ENCODE data around the gene C1QTNF3.

Gene C1QTNF3

DNA sequence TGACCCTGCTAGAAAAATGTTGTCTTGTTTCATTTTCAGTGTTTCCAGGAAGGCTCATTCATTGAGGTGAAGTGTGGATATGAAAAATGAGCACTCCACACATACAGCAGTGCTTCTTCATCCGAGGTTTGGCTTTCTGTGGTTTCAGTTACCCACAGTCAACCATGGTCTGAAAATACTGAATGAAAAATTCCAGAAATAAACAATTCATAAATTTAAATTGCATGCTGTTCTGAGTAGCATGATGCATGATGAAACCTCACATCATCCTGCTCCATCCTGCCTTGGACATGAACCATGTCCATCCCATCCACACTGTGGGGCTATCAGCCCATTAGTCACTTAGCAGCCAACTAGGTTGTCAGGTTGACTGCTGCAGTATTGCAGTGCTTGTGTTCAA, 48.2 kb downstream of the C1QTNF3 start:
- DNase-seq = no peak

DNA sequence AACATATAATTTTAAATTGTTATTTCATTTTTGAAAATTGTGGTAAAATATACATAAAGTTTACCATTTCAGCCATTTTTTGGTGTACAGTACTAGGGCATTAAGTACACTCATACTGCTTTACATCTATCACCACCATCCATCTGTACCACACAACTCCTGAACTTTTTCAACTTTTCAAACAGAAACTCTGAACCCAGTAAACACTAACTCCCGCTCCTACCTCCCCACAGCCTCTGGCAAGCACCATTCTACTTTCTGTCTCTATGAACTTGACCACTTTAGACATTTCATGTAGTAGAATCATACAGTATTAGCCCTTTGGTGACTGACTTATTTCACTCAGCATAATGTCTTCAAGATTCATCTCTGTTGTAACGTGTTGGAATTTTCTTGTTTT, 50.1 kb downstream of the C1QTNF3 start:
- DNase-seq = no peak

DNA sequence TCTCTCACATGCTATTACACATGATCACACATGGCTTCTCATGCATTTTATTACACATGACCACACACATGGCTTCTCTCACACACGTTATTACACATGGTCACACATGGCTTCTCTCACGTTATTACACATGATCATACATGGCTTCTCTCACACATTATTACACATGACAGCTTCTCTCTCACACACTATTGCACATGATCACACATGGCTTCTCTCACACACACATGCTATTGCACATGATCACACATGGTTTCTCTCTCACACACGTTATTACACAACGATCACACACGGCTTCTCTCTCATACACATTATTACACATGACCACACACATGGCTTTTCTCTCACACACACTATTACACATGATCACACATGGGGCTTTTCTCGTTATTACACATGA, 57.6 kb downstream of the C1QTNF3 start:
- DNase-seq = no peak

DNA sequence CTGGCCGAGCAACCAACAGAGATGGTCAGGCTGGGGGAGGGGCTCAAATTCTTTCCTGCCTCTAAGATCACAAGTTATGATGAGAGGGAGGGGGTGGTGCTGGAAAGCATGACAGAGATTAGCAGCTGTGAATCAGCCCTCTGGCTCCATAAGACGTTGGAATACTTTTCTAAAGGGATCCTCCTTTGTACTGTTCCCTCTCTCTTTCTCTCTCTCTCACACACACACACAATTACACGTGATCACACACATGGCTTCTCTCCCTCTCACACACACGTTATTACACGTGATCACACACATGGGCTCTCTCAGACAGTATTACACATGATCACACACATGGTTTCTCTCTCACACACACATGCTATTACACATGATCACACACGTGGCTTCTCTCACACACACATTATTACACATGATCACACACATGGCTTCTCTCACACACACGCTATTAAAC, 58.3 kb downstream of the C1QTNF3 start, which contains the start of gene SLC45A2:
Gene SLC45A2, minus strand, starts transcription at position 23 of the 454 bp plus-strand sequence. CDS start 110 bp downstream, outside the sequence.
- DNase-seq = no peak

DNA sequence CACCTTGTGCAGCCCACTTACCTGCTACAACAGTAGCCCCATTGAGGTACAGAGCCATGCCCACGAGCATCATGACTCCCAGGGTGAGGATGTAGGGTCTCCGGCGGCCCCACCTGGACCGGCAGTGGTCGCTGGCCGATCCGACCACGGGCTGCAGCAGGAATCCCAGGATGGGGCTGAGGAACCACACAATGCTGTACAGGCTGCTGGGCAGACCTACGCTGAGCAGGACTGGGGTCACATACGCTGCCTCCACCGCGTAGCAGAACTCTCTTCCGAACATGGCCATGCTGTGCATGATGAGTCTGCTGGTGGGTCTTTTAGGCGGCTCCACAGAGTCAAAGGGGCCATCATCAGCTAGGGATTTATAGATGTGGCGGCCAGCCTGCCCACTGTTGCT, 58.8 kb downstream of the C1QTNF3 start:
- DNase-seq = no peak

DNA sequence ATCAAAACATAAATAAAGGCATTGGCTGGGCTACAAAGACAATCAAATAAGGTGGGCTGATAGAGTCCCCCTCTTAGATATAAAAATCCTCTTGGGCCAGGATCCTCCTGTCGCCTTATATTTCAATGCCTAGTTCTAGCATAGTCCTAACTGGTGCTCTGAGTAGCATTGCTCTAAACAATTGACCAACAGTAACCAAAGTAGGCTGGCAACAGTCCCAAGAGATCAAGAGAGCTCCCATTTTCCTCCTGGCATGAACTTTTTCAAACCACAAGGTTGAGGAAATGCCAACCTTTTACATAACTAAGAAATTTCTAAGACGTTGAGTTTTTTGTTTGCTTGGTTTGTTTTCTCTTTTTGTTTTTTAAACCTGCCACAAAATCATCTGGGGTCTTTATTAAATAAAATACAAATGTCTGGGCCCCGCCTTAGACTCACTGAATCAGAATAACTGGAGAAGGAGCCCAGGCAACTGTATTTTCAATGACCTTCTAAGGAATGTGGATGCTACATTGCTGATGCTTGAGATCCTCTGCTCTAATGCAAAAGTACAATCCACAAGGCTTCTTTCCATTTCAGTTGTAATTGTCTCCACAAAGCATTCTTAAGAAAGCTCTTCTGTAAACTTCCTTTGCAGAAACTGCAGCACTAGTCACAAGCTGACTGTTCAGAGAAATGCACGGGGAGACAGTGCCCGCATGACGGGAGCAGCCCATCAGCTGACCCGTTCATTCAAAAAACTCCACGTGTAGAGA, 61.4 kb downstream of the C1QTNF3 start:
- DNase-seq = no peak

DNA sequence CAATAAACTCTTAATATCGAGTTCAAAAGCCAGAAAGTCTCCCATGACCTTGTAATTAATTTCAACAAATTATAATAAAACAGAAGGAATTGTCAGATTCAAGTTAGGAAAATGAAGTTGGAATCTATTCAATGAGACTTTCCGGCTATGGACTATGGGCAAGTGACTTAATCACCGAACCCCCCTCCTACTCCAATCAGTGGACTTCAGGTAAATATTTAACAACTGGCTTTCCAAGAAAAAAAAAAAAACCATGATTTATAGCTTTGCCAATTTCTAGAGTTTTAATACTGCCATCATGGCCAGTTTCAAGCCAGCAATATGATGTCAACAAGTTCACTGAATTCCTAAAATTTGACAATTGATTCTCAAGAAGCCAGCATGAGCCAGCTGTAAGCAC, 63.0 kb downstream of the C1QTNF3 start:
- DNase-seq = no peak

DNA sequence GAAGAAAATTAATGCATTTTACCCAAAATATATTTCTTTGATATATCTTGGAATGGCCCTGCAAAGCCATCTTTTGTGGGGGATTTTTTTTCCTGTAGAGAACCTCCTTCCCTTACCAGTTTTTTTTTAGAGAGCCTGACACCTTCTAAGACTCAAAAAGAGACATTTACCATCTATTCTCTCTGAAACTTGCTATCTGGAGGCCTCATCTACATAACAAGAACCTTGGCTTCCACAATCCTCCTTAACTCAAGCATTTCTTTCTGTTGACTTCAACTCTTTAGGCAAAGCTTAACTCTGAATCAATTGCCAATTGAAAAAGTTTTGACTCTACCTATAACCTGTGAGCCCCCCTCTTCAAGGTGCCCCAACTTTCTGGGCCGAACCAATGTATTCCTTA, 64.7 kb downstream of the C1QTNF3 start:
- DNase-seq = no peak

DNA sequence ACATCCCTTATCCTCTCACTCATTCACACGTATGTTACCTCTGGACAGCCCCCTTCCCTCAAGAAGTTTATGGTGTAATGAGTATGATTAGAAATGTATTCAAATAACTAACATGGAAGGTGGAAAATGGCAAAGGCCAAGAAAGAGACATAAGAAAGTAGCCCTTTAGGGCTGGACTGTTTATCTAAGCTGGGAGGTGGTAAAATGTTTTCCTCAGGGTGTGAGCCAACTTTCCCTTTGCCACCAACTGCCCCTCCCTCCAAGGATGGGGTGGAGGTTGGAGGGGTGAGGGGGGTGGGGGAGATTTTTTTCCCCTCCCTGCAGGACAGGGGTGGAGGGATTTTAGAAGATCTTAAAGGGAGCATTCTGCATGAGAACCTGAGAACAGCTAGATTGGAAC, 66.7 kb downstream of the C1QTNF3 start:
- no peak for DNase-seq

DNA sequence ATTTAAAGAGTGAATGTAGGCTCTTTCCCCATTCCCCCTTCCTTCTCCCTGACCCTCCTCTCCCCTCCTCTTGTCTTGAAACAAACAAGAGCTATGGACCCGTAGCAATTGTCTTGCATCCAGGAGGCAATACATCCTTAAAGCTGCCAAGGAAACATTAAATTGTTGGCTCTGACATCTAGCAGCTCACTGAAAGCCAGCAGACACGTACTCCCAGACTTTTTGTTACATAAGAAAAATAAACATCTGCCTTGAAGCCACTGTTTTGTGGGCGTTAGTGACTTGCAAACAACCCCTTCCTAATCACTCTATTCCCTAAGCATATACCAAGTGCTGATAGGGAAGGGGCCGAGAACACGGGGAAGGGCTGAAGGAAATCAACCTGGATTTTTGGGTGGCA, 67.2 kb downstream of the C1QTNF3 start:
- DNase-seq = no peak

DNA sequence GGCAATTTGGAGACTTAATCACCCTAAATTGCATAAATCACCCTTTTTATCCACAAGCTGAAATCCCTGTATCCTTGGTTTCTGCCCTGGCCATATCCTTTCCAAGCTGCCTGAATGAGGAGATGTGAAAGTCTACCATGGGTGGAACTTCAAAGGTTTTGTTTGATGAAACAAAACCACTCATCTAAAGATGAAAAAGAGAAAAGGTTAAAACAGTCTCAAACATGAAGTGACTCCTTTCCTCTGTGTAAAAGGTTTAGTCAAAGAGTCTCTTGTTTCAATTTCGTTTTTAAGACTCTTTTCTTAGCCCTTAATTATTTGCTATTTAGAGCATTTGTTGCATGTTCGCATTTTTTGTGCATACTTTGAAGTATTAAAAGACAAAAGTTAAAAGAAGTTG, 69.7 kb downstream of the C1QTNF3 start:
- no peak for DNase-seq

DNA sequence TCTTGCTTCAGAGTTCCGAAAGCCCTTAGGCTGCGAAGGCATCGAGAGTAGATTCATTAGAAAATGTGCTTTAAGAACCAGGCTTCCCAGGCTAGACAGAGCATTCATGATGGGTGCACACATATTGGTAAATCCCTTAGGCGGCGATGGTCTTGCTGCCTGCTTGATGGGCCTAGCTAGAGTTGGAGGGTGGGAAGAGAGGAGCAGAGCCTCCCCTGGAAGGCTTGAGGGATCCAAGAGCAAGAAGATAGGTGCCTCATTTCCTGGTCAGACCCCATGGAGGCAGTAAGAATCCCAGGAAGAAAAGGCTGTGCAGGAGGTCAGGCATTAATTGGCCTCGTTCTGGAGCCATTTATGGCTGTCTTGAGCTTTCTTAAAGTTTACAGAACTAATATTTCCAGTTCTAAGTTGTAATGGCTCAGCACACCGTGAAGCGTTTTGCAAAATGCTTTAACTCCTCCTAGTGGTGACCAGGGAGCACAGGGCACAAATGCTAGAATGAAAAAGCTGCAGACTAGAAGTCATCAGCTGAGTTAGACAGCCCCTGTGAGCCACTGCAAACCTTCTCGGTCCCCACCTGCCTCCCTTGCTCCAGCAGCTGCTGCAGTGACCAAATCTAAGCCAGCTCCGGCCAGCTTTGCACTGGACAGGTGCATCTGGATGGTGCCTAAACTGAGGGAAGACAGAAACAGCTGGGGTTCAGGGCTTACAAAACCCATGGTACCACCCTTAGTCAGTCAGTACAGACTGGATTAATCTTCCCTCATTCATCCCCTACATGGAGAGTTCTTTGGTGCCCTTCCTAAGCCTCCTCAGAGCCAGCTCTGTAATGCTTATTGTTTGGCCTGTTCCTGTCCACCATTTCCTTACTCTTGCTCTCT, 73.2 kb downstream of the C1QTNF3 start:
- peak; percentile 67 for DNase-seq

DNA sequence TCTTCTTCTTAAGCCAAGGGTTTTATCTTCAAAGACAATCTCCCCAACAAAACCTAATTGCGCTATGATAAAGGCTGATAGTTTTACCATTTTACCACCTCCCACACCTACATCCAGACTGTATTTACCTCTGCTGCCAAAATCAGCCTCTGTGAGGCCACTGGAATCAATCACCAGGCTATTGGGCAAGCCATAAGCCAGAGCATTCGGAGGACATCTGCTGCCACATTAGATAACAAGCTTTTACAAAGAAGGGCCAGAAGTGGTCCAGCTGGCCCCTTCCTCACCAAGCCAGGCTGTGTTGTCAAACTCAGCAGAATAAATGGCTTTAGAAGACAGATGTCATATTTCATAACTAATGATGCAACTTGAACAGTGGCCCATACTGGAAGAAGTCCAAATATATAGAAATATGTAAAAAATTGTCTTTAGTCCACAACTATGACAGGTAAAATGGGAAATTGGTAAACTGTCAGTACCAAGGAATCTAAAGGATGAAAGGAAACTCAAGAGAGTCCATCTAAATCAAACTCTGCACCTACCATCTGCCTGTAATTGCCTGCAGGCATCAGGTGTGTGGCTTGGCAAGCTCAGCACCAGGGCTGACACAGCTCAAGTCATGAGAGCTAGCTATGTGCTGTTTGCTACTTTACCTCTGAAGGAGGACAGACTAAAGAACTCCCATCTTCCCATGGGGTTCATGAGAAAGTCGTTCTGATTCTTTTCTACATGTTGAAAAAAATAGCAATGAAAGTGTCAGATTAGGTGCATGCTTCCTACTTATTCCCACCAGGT, 74.6 kb downstream of the C1QTNF3 start:
- DNase-seq = no peak
